Upper lobe of right lung (tissue), 1 donor: ENCODE results near the gene KIF21B. TPM values are rescaled to one million over a fixed set of nuclear protein-coding genes. Genes with fewer than 3 reads are reported as not detected.
A peak's percentile ranks its signal among the peaks of the same experiment; 100 is the strongest.

Source experiments
- ATAC-seq: fragments of 200-7000 bp; cut with Tn5 transposase; one replicate; pipeline ENCODE4 v1.9.1; 2020; ENCODE audit warnings: mild to moderate bottlenecking, moderate library complexity
- DNase-seq: peaks from one replicate; pipeline ENCODE4 v3.0.0-alpha.2; 2020
- H3K27ac ChIP-seq: fragments of 200-600 bp; one replicate; pipeline ENCODE4 v1.8.0; 2022
- H3K27me3 ChIP-seq: fragments of 200-600 bp; one replicate; pipeline ENCODE4 v1.8.0; 2022; ENCODE audit warnings: mild to moderate bottlenecking
- H3K36me3 ChIP-seq: fragments of 200-600 bp; one replicate; pipeline ENCODE4 v1.8.0; 2022
- H3K4me1 ChIP-seq: fragments of 200-600 bp; one replicate; pipeline ENCODE4 v1.8.0; 2022
- H3K4me3 ChIP-seq: fragments of 200-600 bp; one replicate; pipeline ENCODE4 v1.8.0; 2022; ENCODE audit warnings: mild to moderate bottlenecking
- H3K9me3 ChIP-seq: fragments of 200-600 bp; one replicate; pipeline ENCODE4 v1.8.0; 2022
- CTCF ChIP-seq: fragments of 200-600 bp; IDR thresholded peaks from one replicate; pipeline ENCODE4 v1.8.0; 2022; ENCODE audit warnings: antibody characterized with exemption
- intact Hi-C: fragments of 100-400 bp; cut with DNase I; formaldehyde crosslinking; loops from one replicate; pipeline ENCODE4 v1.11.0; 2022
- total RNA-seq: library from RNA; stranded (reverse); fragmentation: NEBNext Ultra II Directional; extraction: Animal tissue kit (Norgen Biotek cat#: 25700); gene quantifications from one replicate; pipeline ENCODE4 v1.2.1, GENCODE V29; 2021
- donor health status: DM: no; HTN: yes; CAD: no; lungs with severe emphysema.

KIF21B gene
- total RNA-seq, 1 donor from 2014 or later: 5.7 TPM

GRCh38 chr1:201022820-201023516 is 546 bp downstream of the KIF21B start:
- no peak for TF ChIP-seq CTCF
- Histone ChIP-seq H3K4me3 (peak overlapping the region; percentile 63), H3K9me3 (no peaks in the 10 kb centered on the region), H3K36me3 (no peaks in the 10 kb centered on the region), H3K27me3 (no peaks in the 10 kb centered on the region), H3K4me1 (peaks cover 57% of the 10 kb centered on the region), H3K27ac (peak overlapping the region; percentile 60)
- no peak for DNase-seq
- no peak for ATAC-seq
- intact Hi-C loops: no loop called here

GRCh38 chr1:201022493-201022819 is 1.1 kb downstream of the KIF21B start:
- H3K9me3 ChIP-seq: no peaks in the 10 kb centered on the region
- intact Hi-C loops: no loop called here
- TF ChIP-seq CTCF: no peak
- H3K4me1 ChIP-seq: peaks cover 56% of the 10 kb centered on the region
- H3K4me3 ChIP-seq: peak overlapping the region; percentile 63
- DNase-seq (no peak), ATAC-seq (no peak)
- no peaks in the 10 kb centered on the region for H3K27me3 ChIP-seq
- no peak overlapping the region for H3K27ac ChIP-seq
- no peaks in the 10 kb centered on the region for H3K36me3 ChIP-seq

GRCh38 chr1:201021630-201022492 is 1.7 kb downstream of the KIF21B start:
- H3K4me3 ChIP-seq: peak overlapping the region; percentile 63
- TF ChIP-seq CTCF: no peak
- no peaks in the 10 kb centered on the region for H3K27me3 ChIP-seq
- ATAC-seq (no peak), DNase-seq (no peak)
- H3K27ac ChIP-seq: no peak overlapping the region
- peaks cover 55% of the 10 kb centered on the region for H3K4me1 ChIP-seq
- H3K36me3 ChIP-seq: no peaks in the 10 kb centered on the region
- H3K9me3 ChIP-seq: no peaks in the 10 kb centered on the region
- intact Hi-C loops: no loop called here

- TF ChIP-seq CTCF: peak; percentile 25
- Histone ChIP-seq H3K4me3 (no peak overlapping the region), H3K27ac (peak overlapping the region; percentile 13), H3K27me3 (no peaks in the 10 kb centered on the region), H3K36me3 (no peaks in the 10 kb centered on the region), H3K4me1 (peaks cover 54% of the 10 kb centered on the region), H3K9me3 (no peaks in the 10 kb centered on the region)
- intact Hi-C loops: no loop called here
- ATAC-seq (no peak), DNase-seq (no peak)
These were observed 2.5 kb downstream of the KIF21B start for GRCh38 chr1:201020721-201021629.

- Histone ChIP-seq H3K9me3 (no peaks in the 10 kb centered on the region), H3K36me3 (no peaks in the 10 kb centered on the region), H3K27ac (peak overlapping the region; percentile 13), H3K4me3 (no peak overlapping the region), H3K27me3 (no peaks in the 10 kb centered on the region), H3K4me1 (peaks cover 49% of the 10 kb centered on the region)
- intact Hi-C loops: no loop called here
- no peak for DNase-seq
- no peak for ATAC-seq
- TF ChIP-seq CTCF: no peak
These were observed 3.4 kb downstream of the KIF21B start for GRCh38 chr1:201020040-201020591.
